ENCODE results near the gene MMAA. TPM values are rescaled to one million over a fixed set of nuclear protein-coding genes. Genes with fewer than 3 reads are reported as not detected.

The MMAA gene
- polyA plus RNA-seq, 1 donor, result 6.0 TPM

Other genes starting within 250 kb of the MMAA start
- 60.0 TPM for gene SMAD1, start 137.5 kb upstream of the MMAA start, polyA plus RNA-seq (ENCODE audit: insufficient read length)
- gene C4orf51, start 60.8 kb downstream of the MMAA start, polyA plus RNA-seq (ENCODE audit: insufficient read length), result not detected

Measured in forelimb muscle (tissue), 1 donor.